IMR-90 (cell line): Measurements from ENCODE around the gene GRAP. TPM values are rescaled to one million over a fixed set of nuclear protein-coding genes. Genes with fewer than 3 reads are reported as not detected.
"Not testable (repeated sequence)": the region's sequence is repeated elsewhere in the genome, so short reads cannot be mapped to it uniquely, and the experiment has no call there.

Experiments used
- ATAC-seq: fragments of 200-7000 bp; cut with Tn5 transposase; 2 replicates; pipeline ENCODE4 v1.9.1; 2020; ENCODE audit warnings: low read depth, mild to moderate bottlenecking, moderate library complexity
- BruUV-seq: library from RNA; stranded (reverse); fragments of 400-500 nt; replicated peaks from 2 replicates; lab custom pipeline; 2021; lab: Mats Ljungman, UMichigan
- CTCF ChIA-PET: fragments of 300-600 bp; formaldehyde crosslinking; extraction: SDS; loops from one replicate; lab custom pipeline; 2021; ENCODE audit warnings: antibody characterized with exemption; lab: Yijun Ruan, JAX
- POLR2A ChIA-PET: fragments of 300-600 bp; sonication (Branson Sonifier 250); formaldehyde crosslinking; loops from one replicate; lab custom pipeline; 2022; ENCODE audit warnings: antibody characterized with exemption; ENCODE audit not compliant: unreplicated experiment; lab: Charles Lee
- DNase-seq: peaks from one replicate; pipeline ENCODE4 v3.0.0; 2013
- H2AFZ ChIP-seq: replicated peaks from 2 replicates; pipeline ENCODE3; 2013; ENCODE audit warnings: low read length, mild to moderate bottlenecking; ENCODE audit not compliant: poor library complexity
- H2AK5ac ChIP-seq: 2 replicates; pipeline ENCODE4 v1.6.1; 2013; ENCODE audit warnings: low read depth, low read length, inconsistent platforms
- H2AK9ac ChIP-seq: replicated peaks from 2 replicates; pipeline ENCODE3; 2013; ENCODE audit warnings: mild to moderate bottlenecking, low read depth, low read length, moderate library complexity; ENCODE audit not compliant: poor library complexity
- H2BK120ac ChIP-seq: 2 replicates; pipeline ENCODE4 v1.6.1; 2013; ENCODE audit warnings: low read depth, low read length, inconsistent platforms
- H2BK15ac ChIP-seq: 3 replicates; pipeline ENCODE4 v1.6.1; 2013; ENCODE audit warnings: low read depth, low read length, inconsistent platforms
- H2BK20ac ChIP-seq: 2 replicates; pipeline ENCODE4 v1.6.1; 2013; ENCODE audit warnings: low read depth, mild to moderate bottlenecking, inconsistent platforms, low read length, moderate library complexity
- H2BK5ac ChIP-seq: 2 replicates; pipeline ENCODE4 v1.6.1; 2013; ENCODE audit warnings: mild to moderate bottlenecking, low read depth, low read length, inconsistent platforms; ENCODE audit not compliant: poor library complexity, severe bottlenecking
- H3K14ac ChIP-seq: replicated peaks from 2 replicates; pipeline ENCODE4 v1.6.1; 2013; ENCODE audit warnings: low read depth, low read length, inconsistent platforms
- H3K18ac ChIP-seq: 2 replicates; pipeline ENCODE4 v1.6.1; 2013; ENCODE audit warnings: low read depth, low read length, control low read depth
- H3K23ac ChIP-seq: 2 replicates; pipeline ENCODE4 v1.6.1; 2013; ENCODE audit warnings: low read depth, low read length, inconsistent platforms
- H3K27ac ChIP-seq: 2 replicates; pipeline ENCODE4 v1.5.1; 2013; ENCODE audit warnings: mild to moderate bottlenecking, control low read depth, low read length; ENCODE audit not compliant: insufficient read depth
- H3K27me3 ChIP-seq: 2 replicates; pipeline ENCODE4 v1.6.1; 2013; ENCODE audit warnings: low read length; ENCODE audit not compliant: control insufficient read depth, insufficient read depth
- H3K36me3 ChIP-seq: 2 replicates; pipeline ENCODE4 v1.6.1; 2013; ENCODE audit warnings: low read length, mixed read lengths; ENCODE audit not compliant: control insufficient read depth, insufficient read depth
- H3K4ac ChIP-seq: 2 replicates; pipeline ENCODE4 v1.6.1; 2013; ENCODE audit warnings: low read depth, low read length, inconsistent platforms
- H3K4me1 ChIP-seq: 2 replicates; pipeline ENCODE4 v1.6.1; 2013; ENCODE audit warnings: low read length, mixed read lengths; ENCODE audit not compliant: control insufficient read depth, insufficient read depth
- H3K4me2 ChIP-seq: 2 replicates; pipeline ENCODE4 v1.6.1; 2013; ENCODE audit warnings: low read depth, mild to moderate bottlenecking, control low read depth, low read length, moderate library complexity
- H3K4me3 ChIP-seq: 2 replicates; pipeline ENCODE4 v1.5.1; 2013; ENCODE audit warnings: low read depth, mild to moderate bottlenecking, control low read depth, low read length, moderate library complexity; ENCODE audit not compliant: insufficient read depth
- H3K56ac ChIP-seq: 2 replicates; pipeline ENCODE4 v1.6.1; 2013; ENCODE audit warnings: low read length, inconsistent platforms; ENCODE audit not compliant: insufficient read depth; ENCODE audit errors: extremely low read depth
- H3K79me1 ChIP-seq, 2 experiments: 2 replicates each; pipeline ENCODE4 v1.6.1; 2013; ENCODE audit warnings: low read length in 2 of 2, inconsistent platforms in 1 of 2, low read depth in 1 of 2
- H3K9ac ChIP-seq: 2 replicates; pipeline ENCODE4 v1.6.1; 2013; ENCODE audit warnings: low read depth, low read length, control low read depth
- H3K9me1 ChIP-seq: 2 replicates; pipeline ENCODE4 v1.6.1; 2013; ENCODE audit warnings: low read length, inconsistent platforms; ENCODE audit not compliant: insufficient read depth
- H3K9me3 ChIP-seq: 2 replicates; pipeline ENCODE4 v1.6.1; 2013; ENCODE audit warnings: low read length; ENCODE audit not compliant: control insufficient read depth, insufficient read depth
- H4K20me1 ChIP-seq: 2 replicates; pipeline ENCODE4 v1.6.1; 2013; ENCODE audit warnings: low read length, inconsistent platforms; ENCODE audit not compliant: insufficient read depth
- H4K5ac ChIP-seq: 2 replicates; pipeline ENCODE4 v1.6.1; 2013; ENCODE audit warnings: mild to moderate bottlenecking, low read depth, low read length, control low read depth
- H4K8ac ChIP-seq, 2 experiments: 2 replicates each; pipeline ENCODE4 v1.6.1; 2013; ENCODE audit warnings: low read depth in 2 of 2, low read length in 2 of 2, control low read depth in 1 of 2, inconsistent platforms in 1 of 2
- H4K91ac ChIP-seq: 2 replicates; pipeline ENCODE4 v1.6.1; 2013; ENCODE audit warnings: low read depth, low read length, inconsistent platforms; ENCODE audit not compliant: insufficient read depth
- WGBS, 2 experiments: methylation state at CpG; one replicate each; pipeline versions ENCODE4 v1.1.5 to v1.1.7; 2013; ENCODE audit warnings: missing lambda C conversion rate in 2 of 2; ENCODE audit not compliant: insufficient read length in 1 of 2; ENCODE audit errors: extremely low coverage in 2 of 2; 5-methylcytosine and 5-hydroxymethylcytosine counted together
- dilution Hi-C: fragments of 300-500 bp; cut with HindIII; formaldehyde crosslinking; loops from one replicate; pipeline ENCODE4 v1.14.3; 2018; ENCODE audit warnings: low sequenced_read_pairs; ENCODE audit not compliant: unreplicated experiment
- in situ Hi-C: fragments of 300-500 bp; cut with MboI; formaldehyde crosslinking; loops from 3 replicates; pipeline ENCODE4 v1.14.3; 2019; ENCODE audit warnings: low sequenced_read_pairs, inconsistent platforms, mixed read lengths
- intact Hi-C: fragments of 100-400 bp; cut with micrococcal nuclease; formaldehyde crosslinking; loops from 2 replicates; pipeline ENCODE4 v1.10.0; 2022
- polyA plus RNA-seq, 3 experiments: library from polyadenylated mRNA; depleted of rRNA; stranded (reverse); fragments of >200 nt; gene quantifications; 2 replicates each; pipeline ENCODE4 v1.2.3, GENCODE V29; 2012; ENCODE audit warnings: low replicate concordance in 1 of 3
- total RNA-seq: library from RNA; depleted of rRNA; stranded (reverse); fragments of >200 nt; gene quantifications from 2 replicates; pipeline ENCODE4 v1.2.3, GENCODE V29; 2012

Gene GRAP
- total and polyA plus RNA-seq, 2 of the 4 experiments (the other 2 are of a cell fraction), result under 0.01 to 0.14 TPM

DNA sequence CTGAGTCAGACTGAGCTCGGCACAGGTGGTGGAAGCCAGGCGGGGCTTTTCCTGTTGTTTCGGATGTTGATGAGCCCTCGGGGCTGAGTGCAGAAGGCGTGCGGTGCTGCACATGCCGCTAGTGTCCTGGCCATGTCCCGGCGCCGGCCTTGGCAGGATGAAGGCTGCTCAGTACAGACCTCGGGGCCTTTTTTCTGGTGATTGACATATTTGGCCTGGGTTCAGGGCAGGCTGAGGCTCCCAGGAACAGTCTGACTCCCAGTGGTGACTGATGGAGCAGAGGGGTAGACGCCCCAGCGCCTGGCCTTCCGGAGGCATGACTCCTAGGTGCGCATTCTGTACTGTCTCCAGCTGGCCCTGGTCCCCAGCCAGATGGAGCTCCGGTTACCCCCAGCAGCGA lies 8.8 kb downstream of the GRAP start:
- H3K9me3 ChIP-seq, H3K36me3 ChIP-seq, H3K4me3 ChIP-seq, H2BK5ac ChIP-seq, H3K4ac ChIP-seq, POLR2A ChIA-PET, H2BK120ac ChIP-seq, H2AK9ac ChIP-seq, BruUV-seq, CTCF ChIA-PET, H4K8ac ChIP-seq, H3K27me3 ChIP-seq, H4K20me1 ChIP-seq, intact Hi-C loops, H3K79me1 ChIP-seq, in situ Hi-C loops, H3K9ac ChIP-seq, H3K9me1 ChIP-seq, H2AFZ ChIP-seq, H2BK15ac ChIP-seq, H3K23ac ChIP-seq, H2AK5ac ChIP-seq, H4K91ac ChIP-seq, H4K5ac ChIP-seq, dilution Hi-C loops, H3K4me2 ChIP-seq, H2BK20ac ChIP-seq, H3K27ac ChIP-seq, H3K4me1 ChIP-seq, H3K14ac ChIP-seq, H3K56ac ChIP-seq, H3K18ac ChIP-seq, DNase-seq: not testable (repeated sequence)
- WGBS, 2 experiments, result no CpG with 5 or more reads among the region's 17 CpGs
- ATAC-seq, result peak; percentile 80

DNA sequence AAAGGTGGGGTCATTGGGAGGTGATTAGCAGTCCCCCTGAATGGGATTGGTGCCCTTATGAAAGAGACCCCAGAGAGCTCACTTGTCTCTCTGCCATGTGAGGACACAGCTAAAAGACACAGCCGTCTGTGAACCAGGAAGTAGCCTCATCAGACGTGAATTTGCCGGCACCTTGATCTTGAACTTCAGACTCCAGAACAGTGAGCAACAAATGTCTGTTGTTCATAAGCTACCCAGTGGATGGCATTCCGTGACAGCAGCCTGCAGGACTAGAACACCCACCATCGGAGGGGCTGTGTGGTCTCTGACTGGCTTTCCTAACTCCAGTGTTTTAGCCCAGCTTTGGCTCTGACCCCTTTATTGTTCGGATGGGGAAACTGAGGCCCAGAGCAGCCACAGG lies 9.2 kb downstream of the GRAP start:
- no CpG with 5 or more reads among the region's 6 CpGs for WGBS, 2 experiments
- H4K20me1 ChIP-seq, H3K27me3 ChIP-seq, H2AK5ac ChIP-seq, H2BK120ac ChIP-seq, H2AK9ac ChIP-seq, H3K36me3 ChIP-seq, H4K8ac ChIP-seq, H4K91ac ChIP-seq, H4K5ac ChIP-seq, H3K9me1 ChIP-seq, H3K14ac ChIP-seq, H3K4me3 ChIP-seq, in situ Hi-C loops, H3K4me2 ChIP-seq, H2BK15ac ChIP-seq, DNase-seq, H2BK5ac ChIP-seq, H3K18ac ChIP-seq, H3K79me1 ChIP-seq, H3K56ac ChIP-seq, H3K4me1 ChIP-seq, ATAC-seq, intact Hi-C loops, H3K23ac ChIP-seq, H3K9me3 ChIP-seq, H2BK20ac ChIP-seq, dilution Hi-C loops, BruUV-seq, H3K4ac ChIP-seq, H2AFZ ChIP-seq, H3K27ac ChIP-seq, CTCF ChIA-PET, POLR2A ChIA-PET, H3K9ac ChIP-seq: not testable (repeated sequence)
